Activated T-cell treated with anti-CD3 and anti-CD28 coated beads, Interleukin-2, amount 50 U/mL, for 48 hours (primary cell): ENCODE measurements around the gene KLRF2.
"Not testable (repeated sequence)": the region's sequence is repeated elsewhere in the genome, so short reads cannot be mapped to it uniquely, and the experiment has no call there.

Experiments
- DNase-seq, 2 experiments: peaks; one replicate each; pipeline ENCODE4 v3.0.0-alpha.2; 2020

The KLRF2 gene, protein sequence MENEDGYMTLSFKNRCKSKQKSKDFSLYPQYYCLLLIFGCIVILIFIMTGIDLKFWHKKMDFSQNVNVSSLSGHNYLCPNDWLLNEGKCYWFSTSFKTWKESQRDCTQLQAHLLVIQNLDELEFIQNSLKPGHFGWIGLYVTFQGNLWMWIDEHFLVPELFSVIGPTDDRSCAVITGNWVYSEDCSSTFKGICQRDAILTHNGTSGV

GRCh38 chr12:9881246-9881645, at the start of gene KLRF2:
Gene KLRF2 (plus strand): TSS chr12:9881489. CDS start chr12:9881596, 107 bp downstream.
- DNase-seq: no peak

GRCh38 chr12:9831720-9832119, 49.6 kb upstream of the KLRF2 start:
- no peak for DNase-seq

DNA sequence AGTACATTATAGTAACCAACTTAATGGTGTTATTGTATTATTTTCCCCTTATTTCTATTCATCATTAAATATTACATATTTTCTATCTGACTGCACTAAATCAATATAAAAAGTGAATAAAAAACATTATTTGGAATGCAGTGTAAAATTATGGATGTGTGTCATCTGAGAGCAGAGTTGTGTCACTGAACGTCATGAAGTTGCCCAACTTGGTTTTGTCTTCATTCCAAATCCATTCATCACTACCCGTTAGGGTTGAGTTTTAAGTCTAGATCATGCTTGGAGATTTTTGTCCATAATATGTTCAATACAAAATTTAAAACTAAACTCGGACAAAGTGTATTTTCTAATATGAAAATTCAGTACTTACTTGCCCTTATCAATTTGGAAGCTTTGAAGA, 37.9 kb upstream of the KLRF2 start:
- no peak for DNase-seq

DNA sequence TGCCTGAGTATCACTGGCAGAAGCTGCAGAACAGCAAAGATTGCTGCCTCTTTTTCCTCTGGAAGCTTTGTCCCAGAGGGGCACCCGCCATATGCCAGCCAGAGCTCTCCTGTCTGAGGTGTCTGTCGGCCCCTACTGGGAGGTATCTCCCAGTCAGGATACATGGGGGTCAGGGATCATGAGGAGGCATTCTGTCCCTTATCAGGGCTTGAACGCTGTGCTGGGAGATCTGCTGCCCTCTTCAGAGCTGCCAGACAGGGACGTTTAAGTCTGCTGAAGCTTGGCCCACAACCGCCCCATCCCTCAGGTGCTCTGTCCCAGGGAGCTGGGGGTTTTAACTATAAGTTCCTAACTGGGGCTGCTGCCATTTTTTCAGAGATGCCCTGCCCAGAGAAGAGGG, 32.4 kb upstream of the KLRF2 start:
- DNase-seq: no peak

DNA sequence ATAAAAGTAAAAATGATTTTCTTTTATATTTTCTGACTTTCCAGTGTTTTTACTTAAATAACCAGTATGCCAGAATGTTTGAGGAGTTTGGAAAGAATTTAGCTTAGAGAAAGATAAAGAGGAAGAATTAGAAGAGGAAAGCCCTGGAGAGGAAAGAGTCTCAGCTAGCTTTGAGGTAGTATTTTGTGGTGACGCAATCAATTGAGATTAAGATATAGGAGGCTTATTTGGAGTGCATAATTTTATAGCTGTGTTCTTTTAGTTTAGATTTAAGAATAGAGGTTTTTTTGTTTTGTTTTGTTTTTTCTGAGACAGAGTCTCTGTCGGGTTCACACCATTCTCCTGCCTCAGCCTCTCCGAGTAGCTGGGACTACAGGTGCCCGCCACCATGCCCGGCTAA, 30.2 kb upstream of the KLRF2 start:
- no peak for DNase-seq

DNA sequence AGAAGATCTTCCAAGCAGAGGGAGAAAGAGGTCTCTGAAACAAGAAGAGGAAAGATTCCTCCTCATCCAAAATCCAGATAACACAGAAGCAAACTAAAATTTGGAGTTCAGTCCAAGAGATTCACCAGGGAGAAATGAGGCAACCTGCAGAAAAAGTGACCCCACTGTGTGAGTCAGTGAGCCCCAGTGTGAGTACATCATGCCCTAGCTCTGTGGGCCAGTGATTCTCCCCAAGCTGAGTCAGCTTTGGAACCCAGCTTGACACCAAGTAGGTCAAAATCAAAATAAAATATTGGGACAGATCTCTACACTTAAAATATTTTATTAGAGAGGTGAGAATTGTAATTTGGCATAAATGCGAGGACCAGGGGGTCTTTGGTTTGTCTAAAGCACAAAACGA, 29.4 kb upstream of the KLRF2 start:
- no peak for DNase-seq

GRCh38 chr12:9856151-9856550, 25.1 kb upstream of the KLRF2 start:
- DNase-seq: no peak

GRCh38 chr12:9856894-9857293, 24.4 kb upstream of the KLRF2 start:
- DNase-seq: no peak

GRCh38 chr12:9858135-9858534, 23.2 kb upstream of the KLRF2 start:
- DNase-seq: no peak

- DNase-seq: peak; percentile 27 to 28
Observed at GRCh38 chr12:9864913-9865675, 16.2 kb upstream of the KLRF2 start.

GRCh38 chr12:9866860-9867269, 14.4 kb upstream of the KLRF2 start:
- no peak for DNase-seq

GRCh38 chr12:9867531-9867930, 13.8 kb upstream of the KLRF2 start:
- no peak for DNase-seq

GRCh38 chr12:9868311-9868801, 12.9 kb upstream of the KLRF2 start:
- DNase-seq: no peak

DNA sequence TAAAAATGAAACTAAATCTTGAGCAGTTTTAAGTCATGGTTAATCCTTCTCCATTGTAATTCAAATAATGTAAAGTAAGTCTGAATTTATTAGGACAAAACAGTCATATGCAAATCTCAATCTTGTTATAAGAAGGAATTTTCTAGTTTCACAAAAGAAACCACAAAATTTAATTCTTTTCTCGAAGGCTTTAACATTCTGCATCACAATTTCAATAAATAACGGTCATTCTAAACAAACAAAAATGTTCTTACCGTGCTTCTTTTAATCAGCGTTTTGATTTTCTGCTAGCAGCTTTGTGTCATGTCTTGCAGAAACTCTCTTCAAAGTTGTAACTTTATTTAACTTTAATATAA, 12.4 kb upstream of the KLRF2 start:
- DNase-seq: no peak

GRCh38 chr12:9869307-9870161, 11.8 kb upstream of the KLRF2 start, which contains the start of gene CLEC2B:
Gene CLEC2B (minus strand): TSS chr12:9869354.
- peak in 1 of 2 experiments; percentile 25 for DNase-seq

- no peak for DNase-seq
Observed at GRCh38 chr12:9870286-9870866, 10.9 kb upstream of the KLRF2 start.

DNA sequence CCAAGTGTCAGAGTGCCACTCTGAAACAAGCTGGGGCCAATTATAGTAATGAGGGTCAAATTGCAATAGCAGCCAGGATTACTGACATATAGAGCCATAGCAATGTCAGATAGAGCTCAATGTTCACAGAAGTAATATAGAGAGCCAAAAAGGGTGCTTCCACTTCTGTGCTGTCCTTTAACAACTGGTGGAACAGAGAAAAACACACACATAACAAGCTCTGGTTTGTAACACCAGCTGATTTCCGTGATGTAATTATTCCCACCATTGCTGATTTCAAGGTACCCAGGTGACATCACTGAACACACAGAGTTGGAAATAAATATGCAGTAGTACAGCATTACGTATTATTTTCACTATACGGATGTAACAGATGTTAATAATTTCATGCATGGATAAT, 9.1 kb upstream of the KLRF2 start:
- no peak for DNase-seq

GRCh38 chr12:9872742-9873141, 8.5 kb upstream of the KLRF2 start:
- DNase-seq: no peak

GRCh38 chr12:9876120-9876519, 5.2 kb upstream of the KLRF2 start:
- not testable (repeated sequence) for DNase-seq

- DNase-seq: no peak
Observed at GRCh38 chr12:9880532-9881078, 684 bp upstream of the KLRF2 start.

DNA sequence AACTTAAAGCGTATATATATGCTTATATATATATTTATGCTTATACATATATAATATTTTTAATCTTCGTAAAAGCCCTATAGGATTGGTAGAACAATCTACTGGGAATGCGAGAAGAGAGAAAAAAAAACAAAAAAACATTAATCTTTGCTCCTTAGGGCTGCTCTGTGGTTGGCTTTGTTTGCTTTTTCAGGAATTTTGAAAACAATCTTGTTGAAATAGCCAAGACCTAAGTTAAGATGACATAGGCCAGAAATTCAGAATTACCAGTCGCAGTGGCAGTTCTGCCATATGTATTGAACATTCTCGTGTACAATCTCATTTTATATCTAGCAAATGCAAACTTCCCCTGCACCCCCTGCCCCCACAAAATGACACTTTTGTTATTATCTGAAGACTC, 699 bp downstream of the KLRF2 start:
- DNase-seq: no peak

DNA sequence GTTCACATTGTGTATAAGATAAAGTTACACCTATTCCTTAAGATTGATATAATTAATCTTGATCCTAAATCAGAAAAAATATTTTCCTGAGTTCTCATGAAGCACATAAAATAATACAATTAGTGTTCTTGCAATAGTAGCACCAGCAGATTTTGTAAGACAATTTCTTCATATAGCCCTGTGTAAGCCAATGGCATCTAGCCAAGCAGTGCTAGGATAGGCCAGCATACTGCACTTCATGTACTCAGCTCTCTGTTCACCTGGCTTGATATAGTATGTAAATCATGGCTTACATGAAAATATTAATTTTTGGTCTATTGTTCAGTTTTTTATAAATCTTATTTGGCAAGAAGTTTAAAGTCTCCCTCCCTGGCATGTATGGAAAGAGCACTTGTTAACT, 1.9 kb downstream of the KLRF2 start:
- no peak for DNase-seq
